HUES6 (cell line): ENCODE results near the gene LMTK2.

Experiments used
- H3K27ac ChIP-seq: 2 replicates; pipeline ENCODE4 v1.7.0; 2013; ENCODE audit warnings: low read depth, mild to moderate bottlenecking, low read length, inconsistent platforms
- H3K27me3 ChIP-seq: 2 replicates; pipeline ENCODE4 v1.6.1; 2013; ENCODE audit warnings: low read length; ENCODE audit not compliant: control insufficient read depth, insufficient read depth
- H3K36me3 ChIP-seq: 2 replicates; pipeline ENCODE4 v1.6.1; 2013; ENCODE audit warnings: low read length; ENCODE audit not compliant: control insufficient read depth, insufficient read depth
- H3K4me1 ChIP-seq: 2 replicates; pipeline ENCODE4 v1.6.1; 2013; ENCODE audit warnings: low read length; ENCODE audit not compliant: control insufficient read depth, insufficient read depth
- H3K4me3 ChIP-seq: 2 replicates; pipeline ENCODE4 v1.5.1; 2013; ENCODE audit warnings: low read depth, low read length
- H3K9ac ChIP-seq: one replicate; pipeline ENCODE4 v1.6.1; 2013; ENCODE audit warnings: mild to moderate bottlenecking, low read length
- H3K9me3 ChIP-seq: 2 replicates; pipeline ENCODE4 v1.6.1; 2013; ENCODE audit warnings: low read depth, low read length; ENCODE audit not compliant: control insufficient read depth, insufficient read depth

LMTK2 gene

DNA sequence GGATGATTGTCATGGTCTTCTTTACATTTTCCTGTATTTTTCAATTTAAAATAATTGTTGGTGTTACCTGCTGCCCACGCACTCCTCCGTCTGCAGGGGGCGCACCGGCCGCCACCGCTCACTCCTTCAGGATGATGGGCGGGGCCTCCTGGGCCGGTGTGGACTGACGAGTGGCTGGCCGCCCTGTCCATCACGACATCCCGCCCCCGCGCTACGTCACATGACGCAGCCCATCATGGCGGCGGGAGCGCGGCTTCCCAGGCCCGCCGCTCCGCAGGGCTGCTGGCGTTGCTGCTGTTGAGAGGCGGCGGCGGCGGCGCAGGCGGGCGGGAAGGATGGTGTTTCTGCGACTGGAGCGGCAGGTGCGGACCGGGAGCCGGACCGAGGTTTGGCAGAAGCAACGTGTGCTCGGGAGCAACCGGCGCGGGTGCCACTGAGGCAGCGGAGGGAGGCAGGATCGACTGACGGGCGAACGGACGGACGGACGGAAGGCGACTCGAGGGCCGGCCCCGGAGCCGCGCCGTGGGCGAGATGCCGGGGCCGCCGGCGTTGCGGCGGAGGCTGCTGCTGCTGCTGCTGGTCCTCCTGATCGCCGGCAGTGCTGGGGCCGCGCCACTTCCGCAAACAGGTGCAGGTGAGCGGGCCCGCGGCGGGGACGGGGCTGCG is at the start of gene LMTK2:
Gene LMTK2, plus strand, starts transcription at position 216 of the 666 bp plus-strand sequence. Its CDS starts 316 bp downstream, at position 532.
- H3K9ac ChIP-seq, result peak within 1 kb of the TSS; percentile 64
- H3K27ac ChIP-seq, result peak within 1 kb of the TSS; percentile 63; the same call in 1 of the 2 replicates
- peaks cover 22% of the 10 kb centered on the region for H3K4me1 ChIP-seq

DNA sequence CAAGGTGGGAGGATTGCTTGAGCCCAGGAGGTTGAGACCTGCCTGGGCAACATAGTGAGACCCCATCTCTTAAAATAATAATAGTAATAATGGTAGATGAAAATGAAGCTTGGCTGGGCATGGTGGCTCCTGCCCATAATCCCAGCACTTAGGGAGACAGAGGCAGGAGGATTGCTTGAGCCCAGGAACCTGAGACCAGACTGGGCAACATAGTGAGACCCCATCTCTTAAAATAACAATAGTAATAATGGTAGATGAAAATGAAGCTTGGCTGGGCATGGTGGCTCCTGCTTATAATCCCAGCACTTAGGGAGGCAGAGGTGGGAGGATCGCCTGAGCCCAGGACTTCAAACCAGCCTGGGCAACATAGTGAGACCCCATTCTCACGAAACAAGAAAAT is 49.5 kb upstream of the LMTK2 start:
- Histone ChIP-seq H3K27me3 (no peaks in the 10 kb centered on the region), H3K4me1 (no peaks in the 10 kb centered on the region), H3K9ac (no peak overlapping the region)

More for the DNA sequence above, at the start of gene LMTK2:
- Histone ChIP-seq H3K27me3 (no peaks in the 10 kb centered on the region), H3K36me3 (no peaks in the 10 kb centered on the region), H3K9me3 (peaks cover 8% of the 10 kb centered on the region), H3K4me3 (peak within 1 kb of the TSS; percentile 95)

DNA sequence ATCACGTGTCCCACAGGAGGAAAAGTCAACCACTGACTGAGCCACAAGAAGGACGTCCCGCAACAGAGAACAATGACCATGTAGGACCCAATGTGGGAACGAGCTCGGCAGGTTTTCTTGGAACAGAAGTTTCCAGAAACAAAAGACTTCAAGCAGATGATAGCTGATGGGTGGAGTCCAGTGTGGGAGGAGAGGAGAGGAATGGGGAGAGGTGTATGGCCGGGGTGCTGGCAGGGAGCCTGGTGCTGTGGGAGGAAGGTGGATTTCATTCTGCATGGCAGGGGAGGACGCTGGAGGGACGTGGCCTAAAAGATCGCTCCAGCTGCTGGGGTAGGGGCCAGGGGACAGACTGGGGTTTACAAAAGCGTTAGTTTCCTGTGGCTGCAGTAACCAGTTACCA is 48.5 kb upstream of the LMTK2 start:
- no peaks in the 10 kb centered on the region for H3K9me3 ChIP-seq
- no peak overlapping the region for H3K27ac ChIP-seq
- H3K36me3 ChIP-seq, result no peaks in the 10 kb centered on the region
- H3K4me3 ChIP-seq, result no peak overlapping the region
- no peak overlapping the region for H3K9ac ChIP-seq
- no peaks in the 10 kb centered on the region for H3K4me1 ChIP-seq
- H3K27me3 ChIP-seq, result no peaks in the 10 kb centered on the region

More for the DNA sequence above, 49.5 kb upstream of the LMTK2 start:
- H3K27ac ChIP-seq, result no peak overlapping the region
- H3K4me3 ChIP-seq, result no peak overlapping the region
- no peaks in the 10 kb centered on the region for H3K9me3 ChIP-seq
- H3K36me3 ChIP-seq, result no peaks in the 10 kb centered on the region

DNA sequence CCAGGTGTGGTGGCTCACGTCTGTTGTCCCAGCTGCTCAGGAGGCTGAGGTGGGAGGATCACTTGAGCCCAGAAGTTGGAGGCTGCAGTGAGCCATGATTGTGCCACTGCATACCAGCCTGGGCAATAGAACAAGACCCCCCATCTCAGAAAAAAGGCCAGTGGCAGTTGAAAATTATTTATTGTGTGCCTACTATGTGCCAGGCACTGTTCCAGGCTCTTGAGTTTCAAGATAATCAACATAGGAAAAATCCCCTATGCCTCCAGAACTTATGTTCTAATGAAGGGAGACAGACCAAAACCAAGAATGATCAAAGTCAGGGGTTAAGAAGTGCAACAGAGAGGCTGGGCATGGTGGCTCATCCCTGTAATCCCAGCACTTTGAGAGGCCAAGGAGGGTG is 42.4 kb upstream of the LMTK2 start:
- Histone ChIP-seq H3K27me3 (no peaks in the 10 kb centered on the region), H3K9me3 (peaks cover 13% of the 10 kb centered on the region), H3K4me1 (no peaks in the 10 kb centered on the region), H3K36me3 (no peaks in the 10 kb centered on the region), H3K9ac (no peak overlapping the region), H3K4me3 (no peak overlapping the region), H3K27ac (no peak overlapping the region)

DNA sequence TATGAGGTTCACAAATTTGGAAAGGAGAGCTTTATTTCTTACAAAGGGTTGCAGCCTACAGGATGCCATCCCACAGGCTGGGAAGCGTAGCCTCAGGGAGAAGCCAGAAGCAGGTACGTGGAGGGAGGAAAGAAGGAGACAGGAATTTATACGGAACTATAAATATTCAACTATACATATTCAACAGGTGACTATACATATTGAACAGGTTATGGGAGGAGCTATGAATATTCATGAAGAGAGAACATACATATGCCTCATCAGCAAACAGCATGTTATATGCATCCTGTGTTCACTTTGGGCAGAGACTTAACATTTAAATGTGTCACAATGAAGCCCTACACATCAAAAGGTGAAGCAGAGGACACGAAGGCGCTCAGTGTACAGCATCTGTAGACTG is 40.5 kb upstream of the LMTK2 start:
- Histone ChIP-seq H3K4me3 (no peak overlapping the region), H3K9me3 (peaks cover 13% of the 10 kb centered on the region), H3K4me1 (no peaks in the 10 kb centered on the region), H3K27me3 (no peaks in the 10 kb centered on the region), H3K27ac (no peak overlapping the region), H3K36me3 (no peaks in the 10 kb centered on the region), H3K9ac (no peak overlapping the region)

DNA sequence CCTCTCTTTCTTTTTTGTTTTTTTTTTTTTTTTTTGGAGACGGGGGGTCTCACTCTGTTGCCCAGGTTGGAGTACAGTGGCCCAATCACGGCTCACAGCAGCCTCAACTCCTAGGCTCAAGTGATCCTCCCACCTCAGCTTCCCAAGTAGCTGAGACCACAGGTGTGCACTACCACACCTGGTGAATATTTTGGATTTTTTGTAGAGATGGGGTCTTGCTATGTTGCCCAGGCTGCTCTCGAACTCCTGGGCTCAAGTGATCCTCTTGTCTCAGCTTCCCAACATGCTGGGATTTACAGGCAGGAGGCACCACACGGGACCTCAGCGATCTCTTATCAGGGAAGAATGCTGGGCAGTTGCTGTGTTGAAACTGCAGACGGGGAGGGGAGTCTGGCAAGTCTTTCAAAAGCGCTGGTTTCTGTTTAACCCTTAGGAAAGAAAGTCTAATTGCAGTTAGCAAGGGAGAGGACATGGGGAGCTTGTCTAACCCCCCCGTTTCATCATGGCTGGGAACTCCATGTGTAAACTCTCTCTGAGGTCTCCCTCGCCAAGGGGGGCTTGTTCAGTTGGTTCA is 39.6 kb upstream of the LMTK2 start:
- Histone ChIP-seq H3K27ac (no peak overlapping the region), H3K36me3 (no peaks in the 10 kb centered on the region), H3K9me3 (peaks cover 13% of the 10 kb centered on the region), H3K9ac (no peak overlapping the region), H3K4me3 (no peak overlapping the region), H3K27me3 (no peaks in the 10 kb centered on the region), H3K4me1 (no peaks in the 10 kb centered on the region)

DNA sequence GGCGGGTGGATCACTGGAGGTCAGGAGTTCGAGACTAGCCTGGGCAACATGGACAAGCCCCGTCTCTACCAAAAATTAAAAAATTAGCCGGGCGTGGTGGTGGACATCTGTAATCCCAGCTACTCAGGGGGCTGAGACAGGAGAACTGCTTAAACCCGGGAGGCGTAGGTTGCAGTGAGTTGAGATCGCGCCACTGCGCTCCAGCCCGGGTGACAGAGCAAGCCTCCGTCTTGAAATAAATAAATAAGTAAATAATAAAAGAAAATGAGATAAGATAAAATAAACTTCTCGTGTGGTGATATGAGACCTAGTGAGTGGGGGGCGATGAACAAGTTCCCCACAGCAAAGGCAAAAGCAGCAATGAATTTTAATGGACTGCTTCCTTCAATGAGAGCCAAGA is 33.6 kb upstream of the LMTK2 start:
- no peaks in the 10 kb centered on the region for H3K27me3 ChIP-seq
- H3K36me3 ChIP-seq, result no peaks in the 10 kb centered on the region
- H3K9me3 ChIP-seq, result 0 out of 2 replicates have a peak, but pooled peaks cover 3% of the 10 kb centered on the region
- H3K4me1 ChIP-seq, result no peaks in the 10 kb centered on the region
- H3K4me3 ChIP-seq, result no peak overlapping the region
- no peak overlapping the region for H3K9ac ChIP-seq
- H3K27ac ChIP-seq, result no peak overlapping the region

DNA sequence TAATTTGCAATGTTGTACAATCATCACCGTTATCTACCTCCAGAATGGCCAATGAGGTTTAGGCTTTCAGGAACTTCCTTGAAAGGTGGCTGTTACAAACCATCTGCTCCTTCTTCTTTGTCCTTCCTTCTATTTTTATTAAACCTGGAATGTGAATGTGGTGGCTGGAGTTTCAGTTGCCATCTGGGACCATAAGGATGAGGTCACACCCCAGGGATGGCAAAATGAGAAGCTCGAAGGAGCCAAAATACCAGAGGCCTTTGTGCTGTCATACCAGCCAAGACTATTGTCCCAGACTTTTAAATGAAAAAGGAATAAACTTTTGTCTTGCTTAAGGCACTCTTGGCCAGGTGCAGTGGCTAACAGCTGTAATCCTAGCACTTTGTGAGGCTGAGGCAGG is 30.9 kb upstream of the LMTK2 start:
- H3K4me1 ChIP-seq, result peaks cover 5% of the 10 kb centered on the region; the same call in 1 of the 2 replicates
- 0 out of 2 replicates have a peak, but pooled peaks cover 3% of the 10 kb centered on the region for H3K9me3 ChIP-seq
- no peak overlapping the region for H3K9ac ChIP-seq
- H3K4me3 ChIP-seq, result no peak overlapping the region
- H3K27me3 ChIP-seq, result no peaks in the 10 kb centered on the region
- no peaks in the 10 kb centered on the region for H3K36me3 ChIP-seq
- H3K27ac ChIP-seq, result no peak overlapping the region

DNA sequence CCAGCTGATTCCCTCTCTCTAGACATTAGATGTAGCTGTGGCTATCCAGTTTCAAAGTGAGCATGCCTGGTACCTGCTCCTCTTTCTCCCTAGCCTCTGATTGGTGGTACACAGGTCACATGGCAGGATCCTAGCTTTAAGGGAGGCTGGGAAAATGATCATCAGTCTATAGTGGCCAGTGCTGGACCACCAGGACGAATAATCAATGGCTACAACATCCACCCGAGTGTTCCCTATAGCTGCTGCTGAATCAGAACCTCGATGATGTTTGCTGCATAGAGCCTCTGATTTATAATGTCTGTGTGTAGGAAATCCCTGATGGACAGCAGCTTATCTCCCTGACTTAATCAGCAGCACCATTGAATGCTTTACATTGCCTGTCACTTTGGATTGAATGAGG is 28.9 kb upstream of the LMTK2 start:
- H3K9ac ChIP-seq, result no peak overlapping the region
- 0 out of 2 replicates have a peak, but pooled peaks cover 3% of the 10 kb centered on the region for H3K9me3 ChIP-seq
- H3K4me3 ChIP-seq, result no peak overlapping the region
- no peaks in the 10 kb centered on the region for H3K27me3 ChIP-seq
- peaks cover 5% of the 10 kb centered on the region; the same call in 1 of the 2 replicates for H3K4me1 ChIP-seq
- no peak overlapping the region for H3K27ac ChIP-seq
- H3K36me3 ChIP-seq, result no peaks in the 10 kb centered on the region

DNA sequence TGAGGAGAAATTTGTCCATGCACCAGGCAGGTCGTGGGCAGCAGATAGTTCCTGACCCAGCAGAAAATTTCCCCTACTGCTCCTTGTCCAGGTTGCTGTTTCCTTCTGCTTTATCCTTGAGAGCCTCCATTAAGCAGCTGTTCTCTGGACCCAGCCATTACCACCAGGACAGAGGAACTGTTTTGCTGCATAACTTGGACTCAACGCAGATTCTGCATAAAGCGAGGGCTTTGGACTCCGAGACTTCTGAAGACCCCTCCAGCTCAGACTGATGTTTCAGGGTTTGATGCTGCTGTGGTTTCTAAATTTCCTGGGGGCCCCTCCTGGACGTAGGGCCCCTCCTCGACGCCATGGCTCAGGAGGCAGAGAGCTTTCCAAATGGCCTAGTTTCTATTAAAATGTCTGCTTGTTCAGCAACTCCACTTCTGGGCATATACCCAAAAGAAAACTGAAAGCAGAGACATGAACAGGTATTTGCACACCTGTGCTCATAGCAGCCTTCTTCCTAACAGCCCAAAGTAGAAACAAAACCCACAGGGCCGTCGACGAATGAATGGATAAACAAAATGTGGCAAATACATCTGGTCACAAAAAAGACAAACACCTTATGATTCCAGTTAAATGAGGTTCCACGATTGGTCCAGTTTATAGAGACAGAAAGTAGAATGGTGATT is 28.3 kb upstream of the LMTK2 start:
- Histone ChIP-seq H3K27me3 (no peaks in the 10 kb centered on the region), H3K9me3 (0 out of 2 replicates have a peak, but pooled peaks cover 3% of the 10 kb centered on the region), H3K4me3 (no peak overlapping the region)

More for the DNA sequence above, 28.3 kb upstream of the LMTK2 start:
- no peak overlapping the region for H3K9ac ChIP-seq
- peaks cover 5% of the 10 kb centered on the region; the same call in 1 of the 2 replicates for H3K4me1 ChIP-seq
- H3K27ac ChIP-seq, result no peak overlapping the region
- H3K36me3 ChIP-seq, result no peaks in the 10 kb centered on the region
